HepG2 (cell line): ENCODE data around the gene NABP1. TPM values are rescaled to one million over a fixed set of nuclear protein-coding genes. Genes with fewer than 3 reads are reported as not detected.

Experiments used
- ATAC-seq: fragments of 200-7000 bp; cut with Tn5 transposase; 3 replicates; pipeline ENCODE4 v1.9.1; 2020; ENCODE audit warnings: mild to moderate bottlenecking, moderate library complexity
- BruUV-seq: library from RNA; stranded (reverse); fragments of 400-500 nt; replicated peaks from 2 replicates; lab custom pipeline; 2021; lab: Mats Ljungman, UMichigan
- CTCF ChIA-PET: fragments of 300-600 bp; formaldehyde crosslinking; extraction: SDS; loops from one replicate; lab custom pipeline; 2021; ENCODE audit warnings: low total read pairs, inconsistent platforms, low intra/inter-chr PET ratio; lab: Yijun Ruan, JAX
- POLR2A ChIA-PET: fragments of 350-600 bp; sonication (Branson Sonifier 250); formaldehyde crosslinking; loops from one replicate; lab custom pipeline; 2020; ENCODE audit warnings: antibody characterized with exemption, inconsistent platforms; lab: Yijun Ruan, JAX
- DNase-seq: peaks from one replicate; pipeline ENCODE4 v3.0.0-alpha.2; 2015; ENCODE audit warnings: low spot score
- FAIRE-seq: peaks from 3 replicates; lab custom pipeline; 2011; peaks lifted over from hg19 to GRCh38; lab: Jason Lieb, UNC
- H2AFZ ChIP-seq: one replicate; pipeline ENCODE4 v1.6.1; 2011; ENCODE audit warnings: low read length, inconsistent platforms
- H3K27ac ChIP-seq: fragments of 300-600 bp; 3 replicates; pipeline ENCODE4 v1.8.0; 2011; ENCODE audit warnings: mixed run types, mild to moderate bottlenecking, mixed read lengths, low read length, inconsistent platforms; ENCODE audit not compliant: insufficient read depth; ENCODE audit errors: extremely low read length
- H3K27me3 ChIP-seq, 2 experiments: fragments of 200-600 bp in 1 of 2; 2 replicates in 1 of 2; 3 replicates in 1 of 2; pipeline versions ENCODE4 v1.6.0 to v1.8.0; 2011; ENCODE audit warnings: low read length in 2 of 2, mild to moderate bottlenecking in 2 of 2, moderate library complexity in 2 of 2, inconsistent platforms in 1 of 2; ENCODE audit not compliant: insufficient read depth in 2 of 2, control insufficient read depth in 1 of 2
- H3K36me3 ChIP-seq, 2 experiments: fragments of 200-600 bp in 1 of 2; replicated peaks in 1 of 2; 2 replicates in 1 of 2; 3 replicates in 1 of 2; pipeline versions ENCODE4 v1.5.1 to v1.8.0; 2011; ENCODE audit warnings: low read length in 2 of 2, inconsistent platforms in 1 of 2; ENCODE audit not compliant: insufficient read depth in 2 of 2, control insufficient read depth in 1 of 2
- H3K4me1 ChIP-seq: 2 replicates; pipeline ENCODE4 v1.5.1; 2012; ENCODE audit warnings: low read length, inconsistent platforms; ENCODE audit not compliant: insufficient read depth
- H3K4me2 ChIP-seq: 2 replicates; pipeline ENCODE4 v1.6.0; 2011; ENCODE audit warnings: low read depth, low read length, inconsistent platforms
- H3K4me3 ChIP-seq, 3 experiments: fragments of 200-600 bp in 1 of 3; sonication (generic), shearing (Covaris generic) in 1 of 3; replicated peaks in 1 of 3; 2 replicates each; pipeline ENCODE4 v1.5.1; 2011 to 2016; ENCODE audit warnings: low read length in 3 of 3, inconsistent platforms in 2 of 3, low read depth in 2 of 3, mild to moderate bottlenecking in 2 of 3, control low read depth in 1 of 3, mixed read lengths in 1 of 3; ENCODE audit not compliant: insufficient read depth in 1 of 3
- H3K79me2 ChIP-seq: one replicate; pipeline ENCODE4 v1.6.1; 2011; ENCODE audit warnings: low read length, inconsistent platforms; ENCODE audit not compliant: insufficient read depth
- H3K9ac ChIP-seq: 2 replicates; pipeline ENCODE4 v1.6.0; 2011; ENCODE audit warnings: mild to moderate bottlenecking, low read depth, low read length, inconsistent platforms; ENCODE audit not compliant: insufficient read depth
- H3K9me3 ChIP-seq: 2 replicates; pipeline ENCODE4 v1.5.1; 2012; ENCODE audit warnings: mild to moderate bottlenecking, low read length
- H4K20me1 ChIP-seq: 2 replicates; pipeline ENCODE4 v1.6.0; 2011; ENCODE audit warnings: inconsistent platforms, mild to moderate bottlenecking, low read length, moderate library complexity; ENCODE audit not compliant: insufficient read depth
- AHR ChIP-seq: IDR thresholded peaks from 2 replicates; pipeline ENCODE4 v1.6.1; 2018; ENCODE audit warnings: missing genetic modification reagents, missing compliant biosample characterization
- ERF ChIP-seq: IDR thresholded peaks from 2 replicates; pipeline ENCODE4 v1.6.1; 2018; ENCODE audit warnings: missing biosample characterization, missing genetic modification reagents
- ETV5 ChIP-seq: IDR thresholded peaks from 2 replicates; pipeline ENCODE4 v1.6.1; 2018; ENCODE audit warnings: missing biosample characterization, missing genetic modification reagents, inconsistent platforms, borderline replicate concordance
- ISL2 ChIP-seq: sonication (generic); formaldehyde crosslinking; IDR thresholded peaks from 2 replicates; pipeline ENCODE4 v1.5.0; 2020; ENCODE audit warnings: missing genetic modification reagents
- STAT5B ChIP-seq: sonication (generic); formaldehyde crosslinking; IDR thresholded peaks from 2 replicates; pipeline ENCODE4 v1.4.0; 2020; ENCODE audit warnings: missing genetic modification reagents
- ZFP41 ChIP-seq: sonication (generic); formaldehyde crosslinking; IDR thresholded peaks from 2 replicates; pipeline ENCODE4 v1.4.0; 2020; ENCODE audit warnings: mild to moderate bottlenecking, missing genetic modification reagents, borderline replicate concordance
- ZNF441 ChIP-seq: sonication (generic); formaldehyde crosslinking; IDR thresholded peaks from 2 replicates; pipeline ENCODE4 v1.7.0; 2021; ENCODE audit warnings: missing genetic modification reagents, borderline replicate concordance
- ZNF550 ChIP-seq: sonication (generic); formaldehyde crosslinking; IDR thresholded peaks from 2 replicates; pipeline ENCODE4 v1.4.0; 2020; ENCODE audit warnings: mild to moderate bottlenecking, missing genetic modification reagents, borderline replicate concordance
- ZNF563 ChIP-seq: sonication (generic); formaldehyde crosslinking; IDR thresholded peaks from 2 replicates; pipeline ENCODE4 v1.8.0; 2022; ENCODE audit warnings: mild to moderate bottlenecking, moderate library complexity, missing genetic modification reagents
- ZNF570 ChIP-seq: sonication (generic); formaldehyde crosslinking; IDR thresholded peaks from 2 replicates; pipeline ENCODE4 v1.4.0; 2020; ENCODE audit warnings: mild to moderate bottlenecking, missing genetic modification reagents, borderline replicate concordance
- ZNF619 ChIP-seq: sonication (generic); formaldehyde crosslinking; IDR thresholded peaks from 2 replicates; pipeline ENCODE4 v1.4.0; 2020; ENCODE audit warnings: mild to moderate bottlenecking, missing genetic modification reagents
- ZUFSP ChIP-seq: sonication (generic); formaldehyde crosslinking; IDR thresholded peaks from 2 replicates; pipeline ENCODE4 v1.9.0; 2021; ENCODE audit warnings: missing genetic modification reagents, mild to moderate bottlenecking, borderline replicate concordance
- WGBS: methylation state at CpG from one replicate; pipeline ENCODE4 v1.1.6; 2017; ENCODE audit warnings: low lambda C conversion rate; 5-methylcytosine and 5-hydroxymethylcytosine counted together
- in situ Hi-C: cut with HindIII; loops from 2 replicates; pipeline ENCODE4 v1.10.0; 2017; ENCODE audit warnings: low pct_unique_long_range_greater_than_20kb; ENCODE audit not compliant: extremely low pct_ligation_motif_present
- intact Hi-C: fragments of 100-400 bp; cut with micrococcal nuclease; formaldehyde crosslinking; loops from one replicate; pipeline ENCODE4 v1.10.0; 2022; ENCODE audit not compliant: unreplicated experiment
- polyA plus RNA-seq, 8 experiments: library from polyadenylated mRNA; depleted of rRNA in 3 of 8; stranded (reverse) in 7 of 8; unstranded in 1 of 8; fragments of >200 nt; fragmentation: Illumina TruSeq in 4 of 8; extraction: Trizol in 4 of 8; gene quantifications; 2 replicates each; pipeline versions ENCODE4 v1.2.1 to v1.2.3, GENCODE V29; 2011 to 2016; ENCODE audit warnings: low read depth in 4 of 8, missing spikeins in 1 of 8, mixed read lengths in 1 of 8; ENCODE audit not compliant: insufficient read depth in 1 of 8
- total RNA-seq, 5 experiments: library from RNA; depleted of rRNA; stranded (reverse); fragments of >200 nt; fragmentation: Illumina TruSeq; extraction: Trizol; gene quantifications; 2 replicates each; pipeline ENCODE4 v1.2.3, GENCODE V29; 2016; ENCODE audit warnings: low read depth in 1 of 5

NABP1 gene
- total and polyA plus RNA-seq, 2 of the 13 experiments (the other 11 are each of a cell fraction or from before 2014, with no cell fraction given) = 14.9 to 19.8 TPM

DNA sequence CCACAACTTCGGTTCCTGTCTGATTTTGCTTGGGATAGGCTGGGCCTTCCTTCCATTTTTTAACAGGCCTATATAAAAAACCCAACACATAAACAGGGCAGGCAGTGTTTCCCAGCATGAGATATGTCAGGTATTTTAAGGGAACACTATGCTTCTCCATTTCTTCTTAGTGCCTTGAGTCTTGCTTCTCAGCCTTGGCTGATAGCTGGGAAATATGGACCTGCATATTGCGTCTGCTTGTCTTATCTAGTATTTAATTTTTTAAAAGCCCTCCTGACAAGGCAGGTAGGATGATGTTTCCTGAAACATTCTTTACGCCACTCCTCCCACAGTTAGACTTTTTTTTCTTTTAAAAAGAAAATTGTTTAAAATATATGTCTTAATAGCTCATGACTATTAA is 45.5 kb upstream of the NABP1 start:
- no peak for FAIRE-seq
- no peaks in the 10 kb centered on the region for H3K79me2 ChIP-seq
- no peak for ATAC-seq
- intact Hi-C loops = no loop called here
- H3K27me3 ChIP-seq = no peaks in the 10 kb centered on the region
- no peak for TF ChIP-seq ZNF550 (CRISPR knock-in tag)
- no peak for TF ChIP-seq ZNF441 (CRISPR knock-in tag)
- no peak for TF ChIP-seq ZNF619 (CRISPR knock-in tag)
- no peak for TF ChIP-seq ETV5
- no peak for TF ChIP-seq ZUFSP (CRISPR knock-in tag)
- no peak for TF ChIP-seq ZNF563 (CRISPR knock-in tag)
- TF ChIP-seq STAT5B = no peak
- no peak for TF ChIP-seq ERF (CRISPR knock-in tag)
- TF ChIP-seq ZNF570 (CRISPR knock-in tag) = no peak
- no peak for TF ChIP-seq ISL2 (CRISPR knock-in tag)
- no peak for TF ChIP-seq AHR (CRISPR knock-in tag)
- TF ChIP-seq ZFP41 (CRISPR knock-in tag) = no peak
- H3K36me3 ChIP-seq = no peaks in the 10 kb centered on the region
- H3K4me3 ChIP-seq = no peak overlapping the region
- H3K9me3 ChIP-seq = no peaks in the 10 kb centered on the region
- no peak overlapping the region for H2AFZ ChIP-seq
- no peak overlapping the region for H3K4me2 ChIP-seq
- no peaks in the 10 kb centered on the region for H4K20me1 ChIP-seq
- 72% methylated on average over 3 of the region's 3 CpGs for WGBS
- in situ Hi-C loops = no loop called here
- POLR2A ChIA-PET = interaction anchor here (2.9 kb wide), 1 partner anchor 45 kb away, joined by 10 read pairs; the partner anchor contains the start of gene NABP1
- no peak for DNase-seq
- no peak overlapping the region for H3K9ac ChIP-seq
- no TSS peak for BruUV-seq
- no peak overlapping the region for H3K27ac ChIP-seq
- H3K4me1 ChIP-seq = peaks cover 27% of the 10 kb centered on the region
- CTCF ChIA-PET = no interaction called here
